Esophagus muscularis mucosa (tissue), 3 donors: ENCODE results near the gene XXYLT1.

Experiments used
- CTCF ChIP-seq, 3 experiments: fragments of 200-600 bp in 2 of 3; fragments of 450-650 bp in 1 of 3; sonication (generic) in 2 of 3; IDR thresholded peaks; one replicate each; pipeline ENCODE4 v1.5.1; 2017 to 2019; ENCODE audit warnings: antibody characterized with exemption in 3 of 3, mild to moderate bottlenecking in 2 of 3, moderate library complexity in 1 of 3
- POLR2A ChIP-seq: fragments of 450-650 bp; IDR thresholded peaks from one replicate; pipeline ENCODE4 v1.6.1; 2017; ENCODE audit warnings: antibody characterized with exemption, moderate library complexity, mild to moderate bottlenecking, low read depth

GRCh38 chr3:195073866-195074860 is 196.8 kb downstream of the XXYLT1 start:
- TF ChIP-seq CTCF (IDR thresholded peaks at IDR 0.05), result no peak
- TF ChIP-seq POLR2A, result no peak
